Measurements from ENCODE around the gene PDE6G.

PDE6G gene

DNA sequence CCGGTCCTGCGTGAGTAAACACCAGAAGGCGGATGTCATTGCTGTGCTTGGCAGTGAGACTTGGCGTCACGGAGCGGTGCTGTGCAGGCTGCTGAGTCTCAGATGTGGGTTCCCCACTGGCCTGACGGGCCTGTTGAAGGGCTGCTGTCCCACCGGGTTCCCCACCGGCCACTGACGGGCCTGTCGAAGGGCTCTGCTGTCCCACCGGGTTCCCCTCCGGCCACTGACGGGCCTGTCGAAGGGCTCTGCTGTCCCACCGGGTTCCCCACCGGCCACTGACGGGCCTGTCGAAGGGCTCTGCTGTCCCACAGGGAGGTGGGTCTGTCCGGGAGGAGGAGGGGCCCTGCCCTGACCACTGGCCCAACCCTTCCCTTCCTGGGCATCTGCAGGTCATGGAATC, 30.3 kb upstream of the PDE6G start:
- Histone ChIP-seq H3K4me1 (peaks cover 0 to 43% (median 31%) of the 10 kb centered on the region in 4 donors), H3K4me3 (no peak overlapping the region), H3K9me3 (no peaks in the 10 kb centered on the region), H3K27me3 (no peaks in the 10 kb centered on the region), H3K27ac (no peak overlapping the region), H3K36me3 (peaks cover 49 to 63% (median 58%) of the 10 kb centered on the region in 3 donors)
- TF ChIP-seq, protein P1, sequence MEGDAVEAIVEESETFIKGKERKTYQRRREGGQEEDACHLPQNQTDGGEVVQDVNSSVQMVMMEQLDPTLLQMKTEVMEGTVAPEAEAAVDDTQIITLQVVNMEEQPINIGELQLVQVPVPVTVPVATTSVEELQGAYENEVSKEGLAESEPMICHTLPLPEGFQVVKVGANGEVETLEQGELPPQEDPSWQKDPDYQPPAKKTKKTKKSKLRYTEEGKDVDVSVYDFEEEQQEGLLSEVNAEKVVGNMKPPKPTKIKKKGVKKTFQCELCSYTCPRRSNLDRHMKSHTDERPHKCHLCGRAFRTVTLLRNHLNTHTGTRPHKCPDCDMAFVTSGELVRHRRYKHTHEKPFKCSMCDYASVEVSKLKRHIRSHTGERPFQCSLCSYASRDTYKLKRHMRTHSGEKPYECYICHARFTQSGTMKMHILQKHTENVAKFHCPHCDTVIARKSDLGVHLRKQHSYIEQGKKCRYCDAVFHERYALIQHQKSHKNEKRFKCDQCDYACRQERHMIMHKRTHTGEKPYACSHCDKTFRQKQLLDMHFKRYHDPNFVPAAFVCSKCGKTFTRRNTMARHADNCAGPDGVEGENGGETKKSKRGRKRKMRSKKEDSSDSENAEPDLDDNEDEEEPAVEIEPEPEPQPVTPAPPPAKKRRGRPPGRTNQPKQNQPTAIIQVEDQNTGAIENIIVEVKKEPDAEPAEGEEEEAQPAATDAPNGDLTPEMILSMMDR (IDR thresholded peaks at IDR 0.05) = no peak
- DNase-seq = no peak
- intact Hi-C loops (cut with DNase I; ENCODE audit: low total_unique reads) = no loop called here

DNA sequence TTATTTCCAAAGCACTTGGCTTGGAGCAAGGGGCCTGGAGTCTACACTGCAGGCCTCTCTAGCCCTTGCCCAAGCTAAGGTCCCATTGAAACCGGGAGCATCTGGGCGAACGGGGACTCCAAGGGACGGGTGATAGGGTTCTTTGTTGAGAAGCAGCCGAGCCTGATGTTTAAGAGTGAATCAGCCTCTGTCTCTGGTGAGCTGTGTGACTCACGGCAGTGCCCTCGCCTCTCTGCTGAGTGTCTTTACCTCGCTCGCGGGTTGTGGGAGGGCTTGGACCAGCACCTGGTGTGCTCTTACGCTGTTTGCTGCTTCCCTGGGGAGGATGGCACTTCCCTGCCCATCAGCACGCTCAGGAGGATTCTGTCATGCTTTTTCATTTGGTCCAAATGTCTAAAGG, 28.8 kb upstream of the PDE6G start:
- Histone ChIP-seq H3K4me3 (peak overlapping the region; percentile 92 to 100), H3K4me1 (peaks cover 0 to 46% (median 31%) of the 10 kb centered on the region in 4 donors), H3K36me3 (peaks cover 34 to 62% (median 50%) of the 10 kb centered on the region in 3 donors), H3K9me3 (no peaks in the 10 kb centered on the region), H3K27me3 (no peaks in the 10 kb centered on the region), H3K27ac (peak overlapping the region; percentile 83 to 85)
- TF ChIP-seq, protein P1 (IDR thresholded peaks at IDR 0.05) = no peak
- DNase-seq = no peak
- intact Hi-C loops (cut with DNase I; ENCODE audit: low total_unique reads) = no loop called here

DNA sequence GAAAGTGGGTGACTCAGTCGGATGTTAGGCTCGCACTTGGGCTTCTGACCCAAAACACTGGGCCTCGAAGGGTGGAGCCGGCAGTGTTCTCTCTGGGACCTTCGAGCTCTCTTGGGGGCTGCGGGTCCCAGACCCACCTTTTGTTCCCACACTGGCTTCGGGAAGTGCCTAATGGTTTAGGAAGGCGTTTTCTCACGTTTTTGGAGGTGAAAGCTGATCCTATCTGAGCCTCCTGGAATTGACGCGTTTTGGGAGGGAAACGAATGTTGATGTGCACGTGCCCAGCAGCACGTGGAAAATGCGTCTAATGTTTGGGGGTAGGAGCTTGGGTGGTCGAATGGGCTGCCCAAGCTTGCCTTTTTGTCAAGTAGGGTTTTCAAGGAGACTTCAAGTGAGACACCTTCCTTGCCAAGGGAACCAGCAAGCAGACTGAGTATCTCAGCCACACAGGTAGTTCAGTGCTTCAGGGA, 28.1 kb upstream of the PDE6G start:
- H3K27ac ChIP-seq = peak overlapping the region; percentile 83 to 85
- DNase-seq = peak in 1 of 2 donors; percentile 41
- no peaks in the 10 kb centered on the region for H3K9me3 ChIP-seq
- peaks cover 30 to 59% (median 44%) of the 10 kb centered on the region in 3 donors for H3K36me3 ChIP-seq
- H3K27me3 ChIP-seq = no peaks in the 10 kb centered on the region
- H3K4me3 ChIP-seq = peak overlapping the region; percentile 92 to 100
- intact Hi-C loops (cut with DNase I; ENCODE audit: low total_unique reads) = no loop called here
- TF ChIP-seq, protein P1 (IDR thresholded peaks at IDR 0.05) = no peak
- peaks cover 0 to 46% (median 31%) of the 10 kb centered on the region in 4 donors for H3K4me1 ChIP-seq

DNA sequence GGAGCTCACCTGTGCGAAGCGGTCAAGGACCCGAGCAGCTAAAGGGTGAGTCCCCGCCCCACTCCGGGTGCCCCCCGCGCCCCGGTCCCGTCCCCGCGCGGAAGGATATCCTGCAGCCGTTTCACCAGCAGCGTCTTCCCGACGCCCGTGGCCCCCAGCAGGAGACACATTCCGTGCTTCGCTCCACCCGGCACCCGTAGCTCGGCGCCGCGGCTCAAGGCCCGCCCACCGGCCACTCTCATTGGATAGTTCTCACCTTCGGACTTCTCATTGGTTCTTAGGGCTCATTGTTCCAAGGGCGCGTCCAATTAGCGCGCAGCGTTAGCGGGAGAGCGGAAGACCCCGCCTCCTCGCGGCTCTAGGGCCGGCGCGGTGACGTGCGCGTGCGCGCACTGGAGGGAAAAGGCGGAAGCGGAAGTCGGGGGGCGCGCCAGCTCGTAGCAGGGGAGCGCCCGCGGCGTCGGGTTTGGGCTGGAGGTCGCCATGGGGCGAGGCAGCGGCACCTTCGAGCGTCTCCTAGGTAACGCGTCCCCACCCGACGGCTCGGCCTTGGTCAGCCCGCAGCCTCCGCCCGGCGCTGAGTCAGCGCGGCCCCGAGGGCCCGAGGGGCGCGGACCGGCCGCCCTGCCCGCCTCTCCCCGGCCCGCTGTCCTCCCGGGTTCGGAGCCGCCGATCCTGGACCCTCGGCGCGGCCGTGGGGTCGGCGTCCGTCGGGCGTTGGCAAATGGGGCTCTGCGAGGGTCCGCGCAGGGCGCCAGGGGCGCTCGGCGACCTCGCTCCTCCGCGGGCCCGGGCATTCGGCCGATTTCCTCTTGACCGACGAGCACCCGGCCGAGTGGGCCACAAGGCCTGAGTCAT, 27.5 kb upstream of the PDE6G start, which contains the start of the genes ARL16 and HGS:
TSS of gene ARL16 (minus strand) at position 214 of the 858 bp plus-strand sequence. CDS start at position 170, 44 bp downstream.
TSS of gene HGS (plus strand) at position 428 of the 858 bp plus-strand sequence. CDS start at position 484, 56 bp downstream.
- TF ChIP-seq, protein P1 (IDR thresholded peaks at IDR 0.05) = no peak
- peaks cover 0 to 46% (median 31%) of the 10 kb centered on the region in 4 donors for H3K4me1 ChIP-seq
- peak; percentile 98 to 99 for DNase-seq
- no peaks in the 10 kb centered on the region for H3K9me3 ChIP-seq
- H3K4me3 ChIP-seq = peak within 1 kb of the TSS; percentile 92 to 100
- no peaks in the 10 kb centered on the region for H3K27me3 ChIP-seq
- peaks cover 27 to 52% (median 37%) of the 10 kb centered on the region in 3 donors for H3K36me3 ChIP-seq
- peak within 1 kb of the TSS; percentile 83 to 85 for H3K27ac ChIP-seq
- intact Hi-C loops (cut with DNase I; ENCODE audit: low total_unique reads) = no loop called here

DNA sequence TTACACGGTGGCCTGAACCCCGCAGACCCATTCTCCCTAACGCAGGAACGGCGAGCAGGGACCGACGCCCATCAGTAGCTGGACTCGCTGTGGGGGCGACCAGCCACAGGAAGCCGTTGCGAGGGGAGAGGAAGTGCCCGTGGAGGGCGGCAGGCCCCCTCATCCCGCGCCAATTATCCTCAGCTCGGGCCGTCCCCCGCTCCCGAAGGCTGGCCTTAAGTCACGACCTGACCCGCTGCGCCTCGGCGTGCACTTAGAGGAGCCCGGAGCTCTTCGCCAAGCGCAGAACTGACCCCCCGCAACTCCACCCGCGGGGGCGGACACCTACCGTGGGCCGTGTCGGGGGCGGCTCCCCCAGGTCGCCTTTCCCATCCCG, 26.9 kb upstream of the PDE6G start:
- intact Hi-C loops (cut with DNase I; ENCODE audit: low total_unique reads) = no loop called here
- DNase-seq = no peak
- Histone ChIP-seq H3K27ac (peak overlapping the region; percentile 83 to 85), H3K4me1 (peaks cover 0 to 46% (median 31%) of the 10 kb centered on the region in 4 donors), H3K9me3 (no peaks in the 10 kb centered on the region), H3K4me3 (peak overlapping the region; percentile 92 to 100), H3K27me3 (no peaks in the 10 kb centered on the region), H3K36me3 (peaks cover 21 to 46% (median 31%) of the 10 kb centered on the region in 3 donors)
- TF ChIP-seq, protein P1 (IDR thresholded peaks at IDR 0.05) = no peak

All from tibial artery (tissue), 4 donors.